ENCODE data around the gene RREB1. TPM values are rescaled to one million over a fixed set of nuclear protein-coding genes. Genes with fewer than 3 reads are reported as not detected.
A peak's percentile ranks its signal among the peaks of the same experiment; 100 is the strongest.

RREB1 gene
- total and polyA plus RNA-seq, 2 donors (not counting 3 experiments of a cell fraction or from before 2014, with no cell fraction given): 3.7 to 33.0 TPM

DNA sequence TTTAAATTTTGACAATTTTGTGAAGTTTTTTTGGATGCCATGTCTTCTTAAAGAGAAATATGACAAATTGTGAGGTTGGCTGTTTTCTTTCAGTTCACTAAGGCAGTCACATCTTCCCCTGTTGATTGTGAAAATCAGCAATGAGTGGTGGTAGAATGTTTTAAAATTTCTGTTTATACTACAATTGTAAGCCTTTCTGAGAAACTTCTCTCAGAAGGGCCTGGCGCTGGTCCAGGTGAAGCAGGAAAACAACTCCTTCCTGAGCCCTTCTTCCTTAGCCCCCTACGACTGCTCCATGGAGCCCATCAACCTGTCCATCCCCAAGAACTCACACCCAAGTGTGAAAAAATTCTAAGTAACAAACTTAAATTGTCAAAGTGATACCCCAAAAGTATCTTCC, 124.6 kb downstream of the RREB1 start:
- Histone ChIP-seq H3K9me1 (replicated peaks; ENCODE audit: control insufficient read depth, extremely low read depth, insufficient read depth, low read length) (no peaks in the 10 kb centered on the region), H3K79me2 (ENCODE audit: control insufficient read depth, insufficient read depth, low read length) (no peaks in the 10 kb centered on the region), H3K27ac (ENCODE audit: insufficient read depth, low read depth, low read length) (no peak overlapping the region), H3K4me2 (ENCODE audit: insufficient read depth, low read length) (no peak overlapping the region), H3K36me3 (ENCODE audit: control insufficient read depth in 2 of 2, extremely low read depth in 1 of 2, insufficient read depth in 2 of 2, low read length in 2 of 2) (peaks cover 5 to 33% of the 10 kb centered on the region in 2 experiments), H3K4me1 (ENCODE audit: control insufficient read depth, extremely low read depth, insufficient read depth, low read length) (peaks cover 9% of the 10 kb centered on the region), H4K20me1 (replicated peaks; ENCODE audit: control insufficient read depth, extremely low read depth, insufficient read depth, low read length) (no peaks in the 10 kb centered on the region), H2AFZ (ENCODE audit: low read depth, low read length) (no peak overlapping the region), H3K27me3 (ENCODE audit: control insufficient read depth in 2 of 2, insufficient read depth in 2 of 2, low read length in 2 of 2) (no peaks in the 10 kb centered on the region), H3K4me3 (replicated peaks in 1 of 3; ENCODE audit: insufficient read depth in 1 of 3, low read depth in 1 of 3, low read length in 3 of 3) (no peak overlapping the region), H3K9me3 (replicated peaks; ENCODE audit: control insufficient read depth, insufficient read depth, low read length) (no peaks in the 10 kb centered on the region), H3K9ac (replicated peaks; ENCODE audit: extremely low read depth, insufficient read depth, low read length) (no peak overlapping the region)
- TF ChIP-seq MAX (IDR thresholded peaks at IDR 0.05; ENCODE audit: insufficient read depth, insufficient read length): no peak
- TF ChIP-seq POLR2AphosphoS5 (IDR thresholded peaks at IDR 0.05; ENCODE audit: insufficient read depth, low read depth, low read length): no peak
- TF ChIP-seq MYC (IDR thresholded peaks at IDR 0.05; ENCODE audit: low read depth, low read length): no peak
- no peak for TF ChIP-seq EZH2 (IDR thresholded peaks at IDR 0.05; ENCODE audit: borderline replicate concordance, low read depth, low read length, severe bottlenecking)
- TF ChIP-seq, protein P1, sequence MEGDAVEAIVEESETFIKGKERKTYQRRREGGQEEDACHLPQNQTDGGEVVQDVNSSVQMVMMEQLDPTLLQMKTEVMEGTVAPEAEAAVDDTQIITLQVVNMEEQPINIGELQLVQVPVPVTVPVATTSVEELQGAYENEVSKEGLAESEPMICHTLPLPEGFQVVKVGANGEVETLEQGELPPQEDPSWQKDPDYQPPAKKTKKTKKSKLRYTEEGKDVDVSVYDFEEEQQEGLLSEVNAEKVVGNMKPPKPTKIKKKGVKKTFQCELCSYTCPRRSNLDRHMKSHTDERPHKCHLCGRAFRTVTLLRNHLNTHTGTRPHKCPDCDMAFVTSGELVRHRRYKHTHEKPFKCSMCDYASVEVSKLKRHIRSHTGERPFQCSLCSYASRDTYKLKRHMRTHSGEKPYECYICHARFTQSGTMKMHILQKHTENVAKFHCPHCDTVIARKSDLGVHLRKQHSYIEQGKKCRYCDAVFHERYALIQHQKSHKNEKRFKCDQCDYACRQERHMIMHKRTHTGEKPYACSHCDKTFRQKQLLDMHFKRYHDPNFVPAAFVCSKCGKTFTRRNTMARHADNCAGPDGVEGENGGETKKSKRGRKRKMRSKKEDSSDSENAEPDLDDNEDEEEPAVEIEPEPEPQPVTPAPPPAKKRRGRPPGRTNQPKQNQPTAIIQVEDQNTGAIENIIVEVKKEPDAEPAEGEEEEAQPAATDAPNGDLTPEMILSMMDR (IDR thresholded peaks at IDR 0.05; ENCODE audit: extremely low read depth in 1 of 2, insufficient read depth in 1 of 2, low read depth in 1 of 2, low read length in 2 of 2): no peak
- TF ChIP-seq JUN (IDR thresholded peaks at IDR 0.05; ENCODE audit: borderline replicate concordance, insufficient read depth, insufficient read length, low read depth): no peak
- no peak for TF ChIP-seq GATA2 (IDR thresholded peaks at IDR 0.05; ENCODE audit: insufficient read depth, insufficient read length, low read depth, low read length)
- TF ChIP-seq POLR2A (IDR thresholded peaks at IDR 0.05; ENCODE audit: low read depth, low read length): no peak
- TF ChIP-seq FOS (IDR thresholded peaks at IDR 0.05; ENCODE audit: borderline replicate concordance, insufficient read depth, low read length): no peak
- FAIRE-seq (peak; percentile 79), DNase-seq (ENCODE audit: low read depth, low spot score) (peak; percentile 54)
- no TSS peak for BruUV-seq (replicated peaks)
- intact Hi-C loops (cut with micrococcal nuclease) (no loop called here), dilution Hi-C loops (cut with MboI; ENCODE audit: extremely low pct_ligation_motif_present, low sequenced_read_pairs) (no loop called here)
- ChIA-PET POLR2A (no interaction called here), CTCF (interaction anchor here (1.1 kb wide), 1 partner anchor 11 kb away, joined by 5 read pairs; no protein-coding TSS in a partner anchor)

All from endothelial cell of umbilical vein (primary cell).